SU-DHL-6 (cell line): Measurements from ENCODE around the gene LBX2.
A peak's percentile ranks its signal among the peaks of the same experiment; 100 is the strongest.

Experiments used
- EZH2phosphoT487 ChIP-seq: fragments of 200-600 bp; sonication (generic), shearing (Covaris generic); conservative IDR thresholded peaks from 2 replicates; pipeline ENCODE4 v1.6.1; 2018; ENCODE audit warnings: mild to moderate bottlenecking, antibody characterized with exemption, low read length, moderate library complexity, mixed read lengths
- TF ChIP-seq, protein P1 (sequence below): fragments of 200-600 bp; sonication (generic); IDR thresholded peaks from one replicate; pipeline ENCODE4 v1.5.1; 2017; ENCODE audit warnings: antibody characterized with exemption, mild to moderate bottlenecking, low read length, moderate library complexity; ENCODE audit not compliant: insufficient read depth, poor library complexity, severe bottlenecking

DNA sequence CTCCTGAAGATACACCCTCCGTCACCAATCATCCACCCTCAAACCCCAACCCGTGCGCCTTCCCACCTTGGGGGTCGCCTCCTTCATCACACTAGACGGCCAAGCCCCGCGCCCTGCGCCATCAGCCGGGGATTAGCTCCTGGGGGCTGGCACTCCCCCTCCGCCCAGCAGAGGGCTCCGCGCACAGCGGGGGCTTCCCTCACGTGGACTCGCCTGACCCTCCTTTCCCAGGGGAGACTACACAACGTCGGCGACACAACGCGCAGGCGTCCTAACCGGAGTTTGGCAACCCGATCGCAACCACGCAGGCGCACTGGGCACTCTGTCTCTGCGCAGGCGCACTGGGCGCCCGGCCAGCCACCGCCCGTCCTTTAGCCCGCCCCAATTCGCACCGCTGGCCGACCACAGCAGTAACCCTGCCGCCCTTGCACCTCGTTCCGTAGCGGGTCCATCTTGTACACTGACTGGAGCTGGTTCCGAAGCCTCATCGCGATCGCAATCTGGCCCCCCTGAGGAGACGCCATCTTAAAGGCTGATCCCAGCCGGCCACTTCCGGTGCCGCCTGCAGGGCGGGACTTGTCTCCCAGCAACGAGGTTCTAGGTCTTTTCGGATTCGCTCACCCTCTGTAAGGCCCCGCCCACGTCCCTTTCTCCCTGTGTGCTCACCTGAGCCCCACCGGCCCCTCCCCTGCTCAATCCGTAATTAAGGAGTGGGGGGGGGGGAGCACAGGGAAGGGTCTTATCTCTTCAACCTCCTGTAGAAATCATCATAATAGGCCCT, 7.9 kb upstream of the LBX2 start, which contains the start of gene PCGF1:
- TF ChIP-seq, protein P1, sequence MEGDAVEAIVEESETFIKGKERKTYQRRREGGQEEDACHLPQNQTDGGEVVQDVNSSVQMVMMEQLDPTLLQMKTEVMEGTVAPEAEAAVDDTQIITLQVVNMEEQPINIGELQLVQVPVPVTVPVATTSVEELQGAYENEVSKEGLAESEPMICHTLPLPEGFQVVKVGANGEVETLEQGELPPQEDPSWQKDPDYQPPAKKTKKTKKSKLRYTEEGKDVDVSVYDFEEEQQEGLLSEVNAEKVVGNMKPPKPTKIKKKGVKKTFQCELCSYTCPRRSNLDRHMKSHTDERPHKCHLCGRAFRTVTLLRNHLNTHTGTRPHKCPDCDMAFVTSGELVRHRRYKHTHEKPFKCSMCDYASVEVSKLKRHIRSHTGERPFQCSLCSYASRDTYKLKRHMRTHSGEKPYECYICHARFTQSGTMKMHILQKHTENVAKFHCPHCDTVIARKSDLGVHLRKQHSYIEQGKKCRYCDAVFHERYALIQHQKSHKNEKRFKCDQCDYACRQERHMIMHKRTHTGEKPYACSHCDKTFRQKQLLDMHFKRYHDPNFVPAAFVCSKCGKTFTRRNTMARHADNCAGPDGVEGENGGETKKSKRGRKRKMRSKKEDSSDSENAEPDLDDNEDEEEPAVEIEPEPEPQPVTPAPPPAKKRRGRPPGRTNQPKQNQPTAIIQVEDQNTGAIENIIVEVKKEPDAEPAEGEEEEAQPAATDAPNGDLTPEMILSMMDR = peak; percentile 68
- TF ChIP-seq EZH2phosphoT487 = no peak
